Chondrocyte (in vitro differentiated cells): Measurements from ENCODE around the gene UBL3. TPM values are rescaled to one million over a fixed set of nuclear protein-coding genes. Genes with fewer than 3 reads are reported as not detected.

Experiments used
- DNase-seq: peaks from one replicate; pipeline ENCODE4 v3.0.0; 2021; ENCODE audit warnings: mixed read lengths, low spot score
- H3K27ac Mint-ChIP-seq: one replicate; pipeline ENCODE4 v1.8.0; 2021; ENCODE audit warnings: mild to moderate bottlenecking, moderate library complexity, mixed read lengths; ENCODE audit not compliant: unreplicated experiment
- H3K27me3 Mint-ChIP-seq: 2 replicates; pipeline ENCODE4 v1.8.0; 2021; ENCODE audit warnings: low read depth, mixed read lengths
- H3K36me3 Mint-ChIP-seq: 2 replicates; pipeline ENCODE4 v1.8.0; 2021; ENCODE audit warnings: low read depth, mixed read lengths
- H3K4me1 Mint-ChIP-seq: 2 replicates; pipeline ENCODE4 v1.8.0; 2021; ENCODE audit warnings: low read depth, mild to moderate bottlenecking, mixed read lengths
- H3K4me3 Mint-ChIP-seq: one replicate; pipeline ENCODE4 v1.8.0; 2021; ENCODE audit warnings: mild to moderate bottlenecking, moderate library complexity, mixed read lengths; ENCODE audit not compliant: unreplicated experiment
- H3K9me3 Mint-ChIP-seq: 2 replicates; pipeline ENCODE4 v1.8.0; 2021; ENCODE audit warnings: low read depth, mixed read lengths
- total RNA-seq: library from RNA; stranded (reverse); gene quantifications from 3 replicates; pipeline ENCODE4 v1.2.1, GENCODE V29; 2021
- TF ChIP-seq, protein P1 (sequence below): fragments of 200-600 bp; sonication (generic); IDR thresholded peaks from 2 replicates; pipeline ENCODE4 v1.5.0; 2021; ENCODE audit warnings: antibody characterized with exemption, mild to moderate bottlenecking, moderate library complexity

The UBL3 gene
- total RNA-seq, 1 donor from 2014 or later: 21.3 TPM

DNA sequence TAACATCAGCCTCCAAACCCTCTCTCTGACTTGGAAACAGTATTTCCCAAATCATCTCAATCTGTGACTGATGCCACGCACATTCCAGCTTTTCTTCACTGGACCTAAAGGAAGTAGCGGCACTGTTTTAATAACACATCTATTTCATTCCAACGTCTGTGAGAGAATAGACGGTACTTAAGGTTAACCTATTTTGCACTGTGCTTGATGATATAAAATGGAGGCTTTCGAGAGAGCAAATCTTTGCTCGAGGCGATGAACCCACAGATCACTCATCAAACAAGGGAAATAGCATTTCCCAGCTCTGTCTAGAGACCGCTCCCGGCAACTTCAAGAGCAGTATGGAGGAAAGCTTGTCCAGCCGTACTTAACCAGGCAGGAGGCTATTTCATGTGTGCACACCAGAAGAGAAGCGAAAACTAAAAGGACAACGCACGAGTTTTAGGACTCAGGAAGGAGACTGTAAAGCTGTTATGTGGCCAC lies 2.9 kb downstream of the UBL3 start:
- Mint-ChIP-seq H3K9me3 (no peaks in the 10 kb centered on the region), H3K27ac (peak overlapping the region; percentile 89)

DNA sequence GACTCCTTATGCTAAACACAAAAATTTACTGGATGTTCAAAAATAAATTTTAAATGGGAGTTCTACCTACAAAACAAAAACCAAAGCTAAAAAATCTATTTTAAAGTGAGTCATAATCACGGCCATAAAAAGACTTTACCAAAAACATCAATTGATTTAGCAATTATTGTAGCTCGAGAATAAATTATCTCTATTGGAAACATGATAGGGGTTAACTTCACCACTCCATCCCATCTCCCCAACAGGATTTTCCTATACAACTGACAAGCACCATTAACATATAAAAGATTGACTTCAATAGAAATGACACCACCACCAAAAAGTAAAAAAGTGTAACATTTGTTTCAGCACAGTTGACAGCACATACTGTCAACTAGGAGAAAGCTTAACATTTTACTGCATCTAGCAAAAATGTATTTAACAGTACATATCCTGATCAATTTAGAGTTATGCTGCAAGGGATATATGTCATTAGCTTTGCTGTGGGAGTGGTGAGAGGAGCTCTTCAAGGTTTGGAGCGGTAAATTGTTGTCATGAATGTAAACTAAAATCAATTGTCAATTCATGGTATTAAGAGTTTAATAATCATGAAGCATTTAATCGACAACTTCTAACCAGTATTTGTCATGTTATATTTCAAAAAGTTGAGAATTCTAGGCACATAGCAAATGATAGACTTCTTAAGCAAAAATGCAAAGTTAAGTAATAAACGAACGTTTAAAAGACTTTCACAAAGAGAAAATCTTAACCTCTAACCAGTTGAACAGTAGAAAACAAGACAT lies 3.8 kb downstream of the UBL3 start:
- peak overlapping the region; percentile 83 for H3K4me3 Mint-ChIP-seq
- no peak for DNase-seq
- H3K9me3 Mint-ChIP-seq: no peaks in the 10 kb centered on the region
- TF ChIP-seq, protein P1, sequence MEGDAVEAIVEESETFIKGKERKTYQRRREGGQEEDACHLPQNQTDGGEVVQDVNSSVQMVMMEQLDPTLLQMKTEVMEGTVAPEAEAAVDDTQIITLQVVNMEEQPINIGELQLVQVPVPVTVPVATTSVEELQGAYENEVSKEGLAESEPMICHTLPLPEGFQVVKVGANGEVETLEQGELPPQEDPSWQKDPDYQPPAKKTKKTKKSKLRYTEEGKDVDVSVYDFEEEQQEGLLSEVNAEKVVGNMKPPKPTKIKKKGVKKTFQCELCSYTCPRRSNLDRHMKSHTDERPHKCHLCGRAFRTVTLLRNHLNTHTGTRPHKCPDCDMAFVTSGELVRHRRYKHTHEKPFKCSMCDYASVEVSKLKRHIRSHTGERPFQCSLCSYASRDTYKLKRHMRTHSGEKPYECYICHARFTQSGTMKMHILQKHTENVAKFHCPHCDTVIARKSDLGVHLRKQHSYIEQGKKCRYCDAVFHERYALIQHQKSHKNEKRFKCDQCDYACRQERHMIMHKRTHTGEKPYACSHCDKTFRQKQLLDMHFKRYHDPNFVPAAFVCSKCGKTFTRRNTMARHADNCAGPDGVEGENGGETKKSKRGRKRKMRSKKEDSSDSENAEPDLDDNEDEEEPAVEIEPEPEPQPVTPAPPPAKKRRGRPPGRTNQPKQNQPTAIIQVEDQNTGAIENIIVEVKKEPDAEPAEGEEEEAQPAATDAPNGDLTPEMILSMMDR: no peak
- H3K27ac Mint-ChIP-seq: peak overlapping the region; percentile 89
- H3K27me3 Mint-ChIP-seq: no peaks in the 10 kb centered on the region
- H3K4me1 Mint-ChIP-seq: peaks cover 57% of the 10 kb centered on the region
- peaks cover 1% of the 10 kb centered on the region for H3K36me3 Mint-ChIP-seq

More for the DNA sequence above, 2.9 kb downstream of the UBL3 start:
- H3K27me3 Mint-ChIP-seq: no peaks in the 10 kb centered on the region
- peaks cover 51% of the 10 kb centered on the region for H3K4me1 Mint-ChIP-seq
- peaks cover 1% of the 10 kb centered on the region for H3K36me3 Mint-ChIP-seq
- H3K4me3 Mint-ChIP-seq: peak overlapping the region; percentile 83
- TF ChIP-seq, protein P1: no peak
- DNase-seq: no peak

DNA sequence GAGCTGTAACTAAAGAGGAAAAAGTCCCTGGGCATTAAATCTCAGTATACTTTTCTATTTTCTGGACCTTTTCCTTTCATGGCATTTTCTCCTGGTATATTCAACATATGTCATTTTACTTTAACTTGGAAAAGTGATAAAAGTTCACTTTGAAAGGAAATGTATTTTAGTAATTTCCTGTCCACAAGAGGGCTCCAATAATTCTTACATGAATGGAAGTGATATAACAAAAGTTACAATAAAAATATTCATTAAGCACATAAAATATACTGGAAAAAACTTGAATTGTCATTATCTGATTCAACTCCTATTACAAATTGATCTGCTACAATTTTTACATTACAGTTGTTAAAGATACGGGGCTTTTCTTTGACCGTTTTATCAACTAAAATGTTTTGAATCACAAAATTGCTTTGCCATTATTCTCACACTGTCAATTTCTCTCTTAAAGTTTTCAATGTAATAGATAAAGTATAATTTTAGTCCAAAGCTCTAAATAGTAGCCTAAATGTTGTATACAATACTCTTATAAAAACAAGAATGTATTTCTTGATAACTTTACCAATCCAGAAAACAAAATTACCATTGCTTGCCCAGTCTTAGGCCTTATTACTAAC lies 4.9 kb downstream of the UBL3 start:
- TF ChIP-seq, protein P1: peak; percentile 85
- Mint-ChIP-seq H3K4me3 (no peak overlapping the region), H3K27me3 (no peaks in the 10 kb centered on the region), H3K9me3 (no peaks in the 10 kb centered on the region), H3K36me3 (peaks cover 1% of the 10 kb centered on the region), H3K4me1 (peaks cover 64% of the 10 kb centered on the region), H3K27ac (peak overlapping the region; percentile 29)
- no peak for DNase-seq

DNA sequence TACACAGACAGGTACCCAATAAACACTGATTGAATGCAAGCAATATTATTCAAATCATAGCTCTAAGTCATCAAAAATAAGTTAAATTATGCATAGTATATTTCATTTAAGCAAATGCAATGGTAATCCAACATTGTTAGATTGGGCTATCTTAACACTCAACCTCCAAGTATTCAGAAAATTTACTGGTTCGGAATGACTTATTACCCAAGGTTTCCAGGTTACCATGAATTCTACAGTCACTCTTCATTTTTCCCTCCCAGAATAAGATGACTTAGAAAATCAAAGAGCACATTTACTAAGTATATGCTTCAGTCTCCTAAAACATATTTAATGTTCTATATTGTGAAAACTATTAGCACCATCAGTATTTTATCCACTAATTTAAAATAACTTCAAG lies 6.0 kb downstream of the UBL3 start:
- H3K4me3 Mint-ChIP-seq: no peak overlapping the region
- no peaks in the 10 kb centered on the region for H3K36me3 Mint-ChIP-seq
- H3K27ac Mint-ChIP-seq: no peak overlapping the region
- peaks cover 71% of the 10 kb centered on the region for H3K4me1 Mint-ChIP-seq
- no peak for DNase-seq
- H3K9me3 Mint-ChIP-seq: no peaks in the 10 kb centered on the region
- TF ChIP-seq, protein P1: no peak
- no peaks in the 10 kb centered on the region for H3K27me3 Mint-ChIP-seq

DNA sequence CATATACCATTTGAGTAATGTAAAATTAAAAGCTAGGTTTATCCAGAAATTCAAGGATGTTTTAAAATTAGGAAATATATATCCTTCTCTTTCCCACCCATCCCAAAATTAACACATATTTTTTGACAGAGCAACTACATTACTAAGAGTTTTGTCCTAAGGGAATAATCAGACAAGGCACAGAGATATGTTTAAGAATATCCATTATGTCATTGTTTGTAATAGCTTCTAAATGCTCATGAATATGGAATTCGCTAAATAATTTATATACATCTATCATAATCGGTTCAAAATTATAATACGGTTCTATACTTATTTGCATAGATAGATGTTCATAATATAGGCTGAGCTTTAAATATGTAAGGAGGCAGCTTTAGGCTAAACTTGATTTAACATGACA lies 9.8 kb downstream of the UBL3 start:
- no peaks in the 10 kb centered on the region for H3K9me3 Mint-ChIP-seq
- H3K4me1 Mint-ChIP-seq: peaks cover 71% of the 10 kb centered on the region
- H3K27ac Mint-ChIP-seq: peak overlapping the region; percentile 9
- TF ChIP-seq, protein P1: no peak
- no peaks in the 10 kb centered on the region for H3K36me3 Mint-ChIP-seq
- DNase-seq: no peak
- no peaks in the 10 kb centered on the region for H3K27me3 Mint-ChIP-seq
- no peak overlapping the region for H3K4me3 Mint-ChIP-seq
